Activated CD4-positive, alpha-beta T cell treated with anti-CD3 and anti-CD28 coated beads for 1 hour (primary cell): ENCODE data around the gene ADGRF1.
"Not testable (repeated sequence)": the region's sequence is repeated elsewhere in the genome, so short reads cannot be mapped to it uniquely, and the experiment has no call there.

Source experiments
- DNase-seq: peaks from one replicate; pipeline ENCODE4 v3.0.0-alpha.2; 2020

ADGRF1 gene

DNA sequence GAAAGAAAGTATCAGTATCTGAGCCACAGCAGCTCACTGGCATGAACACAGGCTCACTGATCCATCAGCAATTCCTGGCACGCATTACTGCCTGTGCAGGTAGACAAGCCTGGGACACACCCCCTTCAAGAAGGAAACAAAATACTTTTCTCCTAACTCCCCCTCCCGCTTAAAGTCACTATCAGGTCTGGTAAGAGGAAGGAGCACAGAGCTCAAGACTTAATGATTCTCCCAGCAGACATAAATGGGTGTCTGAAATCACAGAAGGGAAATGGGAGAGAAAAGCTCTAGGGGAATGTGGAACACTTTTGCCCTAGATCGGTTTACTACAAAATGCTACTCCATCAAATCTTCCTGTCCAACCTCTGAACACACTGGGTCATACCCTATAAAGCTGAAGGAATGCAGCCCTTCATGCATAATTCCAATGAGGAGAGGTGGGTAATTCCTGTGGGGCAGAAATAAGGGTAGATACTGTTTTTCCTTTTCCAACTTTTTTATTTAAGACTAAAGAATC, at the start of gene ADGRF1:
Gene ADGRF1 (minus strand): TSS at position 58 of the 517 bp plus-strand sequence. CDS start 13,271 bp downstream, outside the sequence.
- DNase-seq, result no peak

GRCh38 chr6:47090881-47091280, 48.7 kb upstream of the ADGRF1 start:
- no peak for DNase-seq

- DNase-seq, result not testable (repeated sequence)
Observed at GRCh38 chr6:47089473-47089872, 47.3 kb upstream of the ADGRF1 start.

DNA sequence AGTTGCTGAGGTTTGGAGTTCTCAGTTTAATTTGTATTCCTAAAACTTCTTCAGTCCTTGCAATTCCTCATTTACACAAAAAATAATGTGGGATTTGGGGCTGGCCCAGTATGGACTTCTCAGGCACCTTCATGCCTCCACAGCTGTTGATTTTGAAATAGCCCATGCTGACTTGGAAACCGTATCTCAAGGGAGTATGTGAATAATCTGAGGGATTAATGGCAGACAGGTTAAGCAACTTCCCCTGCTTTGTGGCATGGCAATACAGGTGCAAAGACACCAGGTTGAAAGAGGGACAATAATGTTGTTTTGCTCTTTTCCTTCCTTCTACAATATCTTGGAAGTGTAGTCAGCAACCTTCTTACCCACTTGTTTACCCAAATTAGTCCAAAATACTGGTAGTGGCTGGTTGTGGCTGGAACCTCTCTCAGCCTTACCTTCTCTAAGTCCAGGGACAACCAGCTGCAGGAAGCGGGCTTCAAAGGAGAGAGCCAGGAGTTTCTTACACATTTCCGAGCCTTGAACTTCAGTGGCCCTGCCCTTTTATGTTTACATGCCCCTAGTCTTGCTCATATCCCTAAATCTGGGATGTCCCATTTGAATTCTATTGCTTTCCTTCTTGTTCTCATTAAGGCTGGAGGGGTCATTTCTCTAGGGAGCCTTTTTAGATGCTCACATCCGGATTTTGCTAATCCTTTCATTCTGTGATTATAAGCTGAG, 44.1 kb upstream of the ADGRF1 start:
- DNase-seq, result no peak

- no peak for DNase-seq
Observed at GRCh38 chr6:47084610-47085009, 42.5 kb upstream of the ADGRF1 start.

GRCh38 chr6:47083586-47084047, 41.5 kb upstream of the ADGRF1 start:
- DNase-seq, result no peak

DNA sequence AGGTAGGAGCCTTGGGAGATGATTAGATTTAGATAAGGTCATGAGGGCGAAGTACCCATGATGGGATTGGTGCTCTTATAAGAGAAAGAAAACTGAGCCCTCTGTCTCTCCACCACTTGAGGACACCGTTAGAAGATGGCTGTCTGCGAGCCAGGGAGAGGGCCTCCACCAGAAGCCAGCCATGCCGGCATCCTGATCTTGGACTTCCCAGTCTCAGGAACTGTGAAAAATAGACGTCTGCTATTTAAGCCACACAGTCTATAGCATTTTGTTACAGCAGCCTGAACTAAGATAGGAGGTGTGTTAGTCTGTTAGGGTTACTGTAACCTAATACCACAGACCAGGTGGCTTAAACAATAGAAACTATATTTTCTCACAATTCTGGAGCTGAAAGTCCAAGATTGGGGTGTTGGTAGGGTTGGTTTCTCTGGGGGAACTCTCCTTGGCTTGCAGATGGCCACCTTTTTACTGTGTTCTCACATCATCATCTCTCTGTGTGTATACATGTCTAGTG, 38.0 kb upstream of the ADGRF1 start:
- no peak for DNase-seq

- no peak for DNase-seq
Observed at GRCh38 chr6:47079638-47080037, 37.5 kb upstream of the ADGRF1 start.

- no peak for DNase-seq
Observed at GRCh38 chr6:47078991-47079390, 36.9 kb upstream of the ADGRF1 start.

DNA sequence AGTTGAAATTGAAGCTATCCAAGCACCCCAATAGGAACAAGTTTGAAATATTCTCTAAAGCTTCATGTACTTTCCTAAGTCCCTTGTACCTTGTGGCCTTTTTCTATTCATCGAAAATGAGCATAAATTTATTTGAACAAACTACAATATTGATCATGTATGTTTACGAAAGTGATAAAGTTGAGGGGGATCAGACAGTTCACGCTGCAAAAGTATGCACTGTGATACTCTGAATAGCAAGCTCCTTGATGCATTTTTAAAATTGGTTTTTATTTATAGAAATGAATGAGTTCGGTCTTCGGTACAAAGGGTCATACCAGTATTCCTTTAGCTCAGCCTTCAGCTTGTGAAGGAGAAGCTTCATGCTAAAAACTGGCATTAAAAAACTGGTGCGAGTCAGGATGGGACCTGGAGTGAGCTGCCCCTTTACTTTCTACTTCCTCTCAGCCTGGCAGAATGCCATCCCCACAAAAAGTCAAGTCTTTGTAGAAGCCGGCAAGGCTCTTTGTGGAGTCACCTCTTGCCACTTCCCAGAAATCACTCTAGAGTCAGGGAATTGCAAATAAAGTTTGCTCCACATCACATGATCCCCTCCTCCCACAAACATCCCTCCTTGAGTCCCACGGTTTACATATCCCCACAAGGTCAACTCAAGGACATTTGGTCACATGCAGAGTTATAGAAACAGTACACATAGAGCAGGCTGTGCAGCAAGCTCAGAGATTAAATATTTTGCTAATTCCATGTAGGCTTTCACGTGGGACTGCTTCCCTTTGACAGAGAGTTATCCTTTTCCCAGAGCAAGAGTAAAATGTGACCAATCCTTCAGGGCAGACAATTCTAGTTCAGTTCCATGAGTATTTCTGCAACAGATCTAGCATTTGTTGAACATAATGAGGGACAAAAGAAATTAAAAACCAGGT, 34.6 kb upstream of the ADGRF1 start:
- no peak for DNase-seq

- no peak for DNase-seq
Observed at GRCh38 chr6:47075741-47076421, 33.7 kb upstream of the ADGRF1 start.

- DNase-seq, result no peak
Observed at GRCh38 chr6:47075168-47075567, 33.0 kb upstream of the ADGRF1 start.

DNA sequence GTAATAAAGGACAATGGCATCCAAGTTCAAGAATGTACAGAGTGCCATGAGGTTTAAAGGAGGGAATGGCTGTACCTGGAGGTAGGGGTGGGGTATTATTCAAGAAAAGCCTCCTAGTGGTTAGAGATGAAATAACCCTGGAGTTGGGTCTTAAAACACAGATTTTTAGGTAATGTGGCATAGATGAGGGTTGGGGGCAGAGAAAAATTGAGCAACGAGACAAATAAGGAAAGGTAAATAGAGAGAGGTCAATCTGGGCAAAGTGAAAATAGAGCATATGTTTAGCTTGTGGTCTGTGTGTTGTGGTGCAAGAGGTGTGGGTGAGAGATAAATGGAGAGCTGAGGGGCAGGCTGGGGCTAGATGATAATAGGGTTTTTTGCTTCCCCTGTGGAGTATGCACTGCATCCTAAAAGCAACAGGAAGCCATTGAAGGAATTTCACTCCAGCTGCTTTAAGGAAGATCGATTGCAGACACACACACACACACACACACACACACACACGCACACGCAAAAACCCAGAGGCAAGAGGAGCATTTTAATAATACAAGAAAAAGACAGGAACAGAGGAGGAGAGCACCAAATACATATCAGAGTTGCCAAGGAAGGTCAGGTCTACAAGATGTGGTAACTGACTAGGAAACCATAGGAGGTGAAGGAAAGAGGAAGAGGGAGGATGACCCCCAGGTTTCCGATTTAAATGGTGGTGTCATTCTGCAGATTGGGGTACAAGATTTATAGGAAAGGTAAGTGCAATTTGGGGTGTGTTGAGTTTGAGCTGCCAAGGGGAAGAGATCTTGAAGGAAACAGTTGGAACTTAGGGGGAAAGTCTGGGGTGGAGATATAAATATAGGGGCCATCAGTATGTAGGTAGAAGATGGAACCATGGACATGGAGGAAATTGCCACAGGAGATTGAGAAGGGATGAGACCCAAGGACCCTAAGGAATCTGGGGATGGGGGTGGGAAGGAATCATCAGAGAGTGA, 31.3 kb upstream of the ADGRF1 start:
- DNase-seq, result no peak

GRCh38 chr6:47072667-47073066, 30.5 kb upstream of the ADGRF1 start:
- DNase-seq, result no peak

GRCh38 chr6:47071681-47072080, 29.5 kb upstream of the ADGRF1 start:
- no peak for DNase-seq

DNA sequence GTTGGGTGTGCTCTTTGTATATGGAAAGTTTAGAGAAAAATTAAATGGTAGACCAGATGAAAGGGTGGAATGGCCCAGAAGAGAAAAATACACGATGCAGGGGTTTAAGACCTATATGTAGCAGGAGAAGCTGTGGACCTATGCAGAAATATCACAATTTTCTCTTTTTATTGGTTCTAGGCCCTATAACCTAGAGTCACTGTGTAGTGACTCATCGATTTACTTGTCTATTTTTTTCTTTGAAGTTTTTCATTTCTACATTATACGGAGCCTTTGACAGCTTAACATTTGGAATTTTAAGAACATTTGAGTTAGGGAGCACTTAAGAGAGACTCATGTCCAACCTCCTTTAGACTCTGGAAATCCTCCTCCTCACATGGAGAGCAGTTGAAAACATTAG, 28.3 kb upstream of the ADGRF1 start:
- DNase-seq, result no peak

GRCh38 chr6:47069156-47069555, 27.0 kb upstream of the ADGRF1 start:
- no peak for DNase-seq

DNA sequence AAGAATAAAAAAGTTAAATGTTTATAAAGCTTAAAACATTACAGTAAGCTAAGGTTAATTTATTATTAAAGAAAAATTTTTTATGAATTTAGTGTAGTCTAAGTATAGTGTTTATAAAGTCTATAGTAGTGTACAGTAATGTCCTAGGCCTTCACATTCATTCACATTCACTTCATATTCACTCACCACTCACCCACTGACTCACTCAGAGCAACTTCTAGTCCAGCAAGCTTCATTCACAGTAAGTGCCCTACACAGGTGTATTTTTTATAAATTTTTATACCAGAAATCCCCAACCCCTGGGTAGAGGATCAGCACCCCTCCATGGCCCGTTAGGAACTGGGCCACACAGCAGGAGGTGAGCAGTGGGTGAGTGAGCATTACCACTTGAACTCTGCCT, 24.3 kb upstream of the ADGRF1 start:
- DNase-seq, result no peak

DNA sequence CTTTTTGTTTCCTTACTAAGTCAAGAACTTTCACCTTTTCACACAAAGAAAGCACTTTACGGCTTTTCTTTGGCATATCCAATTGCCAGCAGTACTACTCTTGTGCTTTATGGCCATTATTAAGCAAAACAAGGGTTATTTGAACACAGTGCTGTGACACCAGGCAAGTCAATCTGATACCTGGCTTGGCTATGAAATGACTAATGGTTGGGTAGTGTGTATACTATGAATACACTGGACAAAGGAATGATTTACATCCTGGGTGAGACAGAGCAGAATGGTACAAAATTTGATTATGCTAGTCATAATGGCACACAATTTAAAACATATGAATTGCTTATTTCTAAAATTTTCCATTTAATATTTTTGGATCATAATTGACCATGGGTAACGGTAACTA, 22.1 kb upstream of the ADGRF1 start:
- DNase-seq, result no peak

GRCh38 chr6:47062346-47062745, 20.2 kb upstream of the ADGRF1 start:
- no peak for DNase-seq
